DND-41 (cell line): Measurements from ENCODE around the gene ETV1.
"Not testable (repeated sequence)": the region's sequence is repeated elsewhere in the genome, so short reads cannot be mapped to it uniquely, and the experiment has no call there.

ENCODE experiments used
- ATAC-seq: fragments of 200-7000 bp; cut with Tn5 transposase; 3 replicates; pipeline ENCODE4 v1.9.1; 2021; ENCODE audit warnings: low read depth; ENCODE audit not compliant: insufficient read depth
- DNase-seq: peaks from one replicate; pipeline ENCODE4 v3.0.0-alpha.2; 2020
- H2AFZ ChIP-seq: 2 replicates; pipeline ENCODE4 v1.6.0; 2012; ENCODE audit warnings: low read depth, low read length
- H3K27ac ChIP-seq: 2 replicates; pipeline ENCODE4 v1.5.1; 2012; ENCODE audit warnings: low read length, inconsistent platforms
- H3K27me3 ChIP-seq: fragments of 200-600 bp; sonication (generic); 2 replicates; pipeline ENCODE4 v1.6.0; 2012; ENCODE audit warnings: low read length, mild to moderate bottlenecking, inconsistent platforms; ENCODE audit not compliant: insufficient read depth, poor library complexity
- H3K36me3 ChIP-seq: 2 replicates; pipeline ENCODE4 v1.5.1; 2012; ENCODE audit warnings: low read length, inconsistent platforms; ENCODE audit not compliant: insufficient read depth
- H3K4me1 ChIP-seq: 2 replicates; pipeline ENCODE4 v1.5.1; 2012; ENCODE audit warnings: mild to moderate bottlenecking, low read length; ENCODE audit not compliant: insufficient read depth
- H3K4me2 ChIP-seq: 2 replicates; pipeline ENCODE4 v1.6.0; 2012; ENCODE audit warnings: mild to moderate bottlenecking, moderate library complexity, low read length, inconsistent platforms; ENCODE audit not compliant: insufficient read depth
- H3K4me3 ChIP-seq, 2 experiments: fragments of 200-600 bp in 1 of 2; shearing (Covaris generic) in 1 of 2; 2 replicates each; pipeline ENCODE4 v1.5.1; 2012 to 2016; ENCODE audit warnings: inconsistent platforms in 2 of 2, low read length in 2 of 2, mild to moderate bottlenecking in 2 of 2, low read depth in 1 of 2, moderate library complexity in 1 of 2
- H3K79me2 ChIP-seq: 2 replicates; pipeline ENCODE4 v1.6.0; 2012; ENCODE audit warnings: low read length, inconsistent platforms; ENCODE audit not compliant: insufficient read depth
- H3K9ac ChIP-seq: 2 replicates; pipeline ENCODE4 v1.6.0; 2012; ENCODE audit warnings: low read depth, mild to moderate bottlenecking, inconsistent platforms, low read length, moderate library complexity
- H3K9me3 ChIP-seq: 2 replicates; pipeline ENCODE4 v1.5.1; 2012; ENCODE audit warnings: low read length, moderate library complexity, mild to moderate bottlenecking, inconsistent platforms; ENCODE audit not compliant: insufficient read depth, severe bottlenecking
- H4K20me1 ChIP-seq: 2 replicates; pipeline ENCODE4 v1.6.0; 2012; ENCODE audit warnings: low read length; ENCODE audit not compliant: insufficient read depth
- EZH2 ChIP-seq: IDR thresholded peaks from 3 replicates; pipeline ENCODE4 v1.6.1; 2012; ENCODE audit warnings: borderline replicate concordance, low read depth, mild to moderate bottlenecking, moderate library complexity, low read length, inconsistent platforms; ENCODE audit not compliant: severe bottlenecking
- TF ChIP-seq, protein P1 (sequence below): IDR thresholded peaks from 2 replicates; pipeline ENCODE4 v1.5.1; 2012; ENCODE audit warnings: borderline replicate concordance, low read length, moderate library complexity, mild to moderate bottlenecking; ENCODE audit not compliant: poor library complexity, severe bottlenecking; ENCODE audit errors: extremely low read depth

Gene ETV1

DNA sequence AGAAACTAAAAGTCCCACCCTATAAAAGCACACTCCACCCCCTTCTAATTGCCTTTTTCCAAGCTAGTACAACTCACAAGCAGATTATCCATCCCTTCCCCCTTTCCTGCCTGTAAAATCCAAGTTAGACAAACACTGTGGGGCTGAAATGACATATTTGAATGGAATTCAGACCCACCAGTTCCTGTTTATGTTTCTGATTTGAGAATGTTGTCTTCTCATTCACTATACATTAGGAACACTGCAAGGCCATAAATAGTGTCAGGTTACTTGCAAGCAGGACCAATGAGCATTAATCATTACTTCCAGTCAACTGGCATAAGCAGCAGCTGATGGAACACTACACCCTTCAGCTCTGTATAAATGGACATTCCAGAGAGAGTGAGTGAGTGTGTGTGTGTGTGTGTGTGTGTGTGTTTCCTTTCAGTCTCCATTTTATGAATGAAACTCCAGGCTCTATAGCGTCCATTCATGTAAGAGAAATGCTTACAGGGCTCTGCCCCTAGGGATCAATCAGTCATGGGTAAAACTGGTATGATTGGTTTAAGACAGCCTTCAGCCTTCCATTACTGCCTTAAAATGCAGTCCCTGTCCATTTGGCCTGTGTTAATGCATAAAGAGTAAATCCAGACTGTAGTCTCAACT lies 69.3 kb downstream of the ETV1 start:
- Histone ChIP-seq H3K9me3 (no peaks in the 10 kb centered on the region), H3K4me1 (no peaks in the 10 kb centered on the region), H3K4me3 (no peak overlapping the region), H4K20me1 (no peaks in the 10 kb centered on the region), H2AFZ (no peak overlapping the region), H3K9ac (no peak overlapping the region), H3K4me2 (no peak overlapping the region), H3K79me2 (no peaks in the 10 kb centered on the region), H3K27me3 (no peaks in the 10 kb centered on the region), H3K36me3 (no peaks in the 10 kb centered on the region), H3K27ac (no peak overlapping the region)
- DNase-seq = no peak
- peak; percentile 27; the same call in 1 of the 3 replicates for ATAC-seq
- TF ChIP-seq, protein P1, sequence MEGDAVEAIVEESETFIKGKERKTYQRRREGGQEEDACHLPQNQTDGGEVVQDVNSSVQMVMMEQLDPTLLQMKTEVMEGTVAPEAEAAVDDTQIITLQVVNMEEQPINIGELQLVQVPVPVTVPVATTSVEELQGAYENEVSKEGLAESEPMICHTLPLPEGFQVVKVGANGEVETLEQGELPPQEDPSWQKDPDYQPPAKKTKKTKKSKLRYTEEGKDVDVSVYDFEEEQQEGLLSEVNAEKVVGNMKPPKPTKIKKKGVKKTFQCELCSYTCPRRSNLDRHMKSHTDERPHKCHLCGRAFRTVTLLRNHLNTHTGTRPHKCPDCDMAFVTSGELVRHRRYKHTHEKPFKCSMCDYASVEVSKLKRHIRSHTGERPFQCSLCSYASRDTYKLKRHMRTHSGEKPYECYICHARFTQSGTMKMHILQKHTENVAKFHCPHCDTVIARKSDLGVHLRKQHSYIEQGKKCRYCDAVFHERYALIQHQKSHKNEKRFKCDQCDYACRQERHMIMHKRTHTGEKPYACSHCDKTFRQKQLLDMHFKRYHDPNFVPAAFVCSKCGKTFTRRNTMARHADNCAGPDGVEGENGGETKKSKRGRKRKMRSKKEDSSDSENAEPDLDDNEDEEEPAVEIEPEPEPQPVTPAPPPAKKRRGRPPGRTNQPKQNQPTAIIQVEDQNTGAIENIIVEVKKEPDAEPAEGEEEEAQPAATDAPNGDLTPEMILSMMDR = no peak
- TF ChIP-seq EZH2 = no peak

DNA sequence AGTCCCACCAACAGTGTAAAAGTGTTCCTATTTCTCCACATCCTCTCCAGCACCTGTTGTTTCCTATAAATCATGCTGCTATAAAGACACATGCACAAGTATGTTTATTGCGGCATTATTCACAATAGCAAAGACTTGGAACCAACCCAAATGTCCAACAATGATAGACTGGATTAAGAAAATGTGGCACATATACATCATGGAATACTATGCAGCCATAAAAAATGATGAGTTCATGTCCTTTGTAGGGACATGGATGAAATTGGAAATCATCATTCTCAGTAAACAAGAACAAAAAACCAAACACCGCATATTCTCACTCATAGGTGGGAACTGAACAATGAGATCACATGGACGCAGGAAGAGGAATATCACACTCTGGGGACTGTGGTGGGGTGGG lies 71.1 kb downstream of the ETV1 start:
- H3K4me3 ChIP-seq, ATAC-seq, H2AFZ ChIP-seq, H3K36me3 ChIP-seq, H4K20me1 ChIP-seq, H3K27ac ChIP-seq, DNase-seq, H3K9me3 ChIP-seq, H3K79me2 ChIP-seq, H3K9ac ChIP-seq, H3K4me1 ChIP-seq, H3K27me3 ChIP-seq, H3K4me2 ChIP-seq: not testable (repeated sequence)

GRCh38 chr7:13917103-13917502 lies 72.4 kb downstream of the ETV1 start:
- H3K27me3 ChIP-seq, H3K79me2 ChIP-seq, H2AFZ ChIP-seq, H4K20me1 ChIP-seq, H3K9ac ChIP-seq, H3K4me2 ChIP-seq, H3K9me3 ChIP-seq, DNase-seq, H3K4me1 ChIP-seq, ATAC-seq, H3K4me3 ChIP-seq, H3K36me3 ChIP-seq, H3K27ac ChIP-seq: not testable (repeated sequence)

- ATAC-seq = no peak
- H3K36me3 ChIP-seq = no peaks in the 10 kb centered on the region
Observed at GRCh38 chr7:13915891-13916290, 73.6 kb downstream of the ETV1 start.

More at GRCh38 chr7:13915891-13916290, 73.6 kb downstream of the ETV1 start:
- H3K27me3 ChIP-seq = no peaks in the 10 kb centered on the region
- no peaks in the 10 kb centered on the region for H3K79me2 ChIP-seq
- H2AFZ ChIP-seq = no peak overlapping the region
- H3K4me3 ChIP-seq = no peak overlapping the region
- DNase-seq = no peak
- no peak overlapping the region for H3K27ac ChIP-seq
- TF ChIP-seq, protein P1 = no peak
- no peak for TF ChIP-seq EZH2
- H3K9ac ChIP-seq = no peak overlapping the region
- H4K20me1 ChIP-seq = no peaks in the 10 kb centered on the region
- no peaks in the 10 kb centered on the region for H3K9me3 ChIP-seq
- H3K4me1 ChIP-seq = peaks cover 16% of the 10 kb centered on the region
- no peak overlapping the region for H3K4me2 ChIP-seq
